ENCODE data around the gene SLC6A3. TPM values are rescaled to one million over a fixed set of nuclear protein-coding genes. Genes with fewer than 3 reads are reported as not detected.
A peak's percentile ranks its signal among the peaks of the same experiment; 100 is the strongest.

Gene SLC6A3
- total RNA-seq, 1 donor from 2014 or later, result not detected

GRCh38 chr5:1474183-1474839 is 29.1 kb upstream of the SLC6A3 start:
- TF ChIP-seq CTCF (IDR thresholded peaks at IDR 0.05), result no peak
- H3K9me3 Mint-ChIP-seq (ENCODE audit: low read depth), result no peaks in the 10 kb centered on the region
- peaks cover 24% of the 10 kb centered on the region for H3K36me3 Mint-ChIP-seq (ENCODE audit: low read depth)
- H3K27ac Mint-ChIP-seq (ENCODE audit: unreplicated experiment), result no peak overlapping the region
- no peaks in the 10 kb centered on the region for H3K27me3 Mint-ChIP-seq (ENCODE audit: low read depth)
- H3K4me3 Mint-ChIP-seq (ENCODE audit: unreplicated experiment), result no peak overlapping the region
- H3K4me1 Mint-ChIP-seq (ENCODE audit: low read depth), result no peaks in the 10 kb centered on the region
- peak; percentile 85 for DNase-seq (ENCODE audit: low spot score)

GRCh38 chr5:1473746-1474145 is 28.5 kb upstream of the SLC6A3 start:
- Mint-ChIP-seq H3K4me1 (ENCODE audit: low read depth) (no peaks in the 10 kb centered on the region), H3K27me3 (ENCODE audit: low read depth) (no peaks in the 10 kb centered on the region), H3K4me3 (ENCODE audit: unreplicated experiment) (no peak overlapping the region), H3K27ac (ENCODE audit: unreplicated experiment) (no peak overlapping the region), H3K36me3 (ENCODE audit: low read depth) (peaks cover 24% of the 10 kb centered on the region), H3K9me3 (ENCODE audit: low read depth) (no peaks in the 10 kb centered on the region)
- TF ChIP-seq CTCF (IDR thresholded peaks at IDR 0.05), result no peak
- DNase-seq (ENCODE audit: low spot score), result no peak

- no peak for TF ChIP-seq CTCF (IDR thresholded peaks at IDR 0.05)
- Mint-ChIP-seq H3K9me3 (ENCODE audit: low read depth) (no peaks in the 10 kb centered on the region), H3K4me3 (ENCODE audit: unreplicated experiment) (no peak overlapping the region), H3K27me3 (ENCODE audit: low read depth) (no peaks in the 10 kb centered on the region), H3K27ac (ENCODE audit: unreplicated experiment) (no peak overlapping the region), H3K4me1 (ENCODE audit: low read depth) (no peaks in the 10 kb centered on the region), H3K36me3 (ENCODE audit: low read depth) (peaks cover 27% of the 10 kb centered on the region)
- peak; percentile 67 for DNase-seq (ENCODE audit: low spot score)
Observed at GRCh38 chr5:1472964-1473628, 27.9 kb upstream of the SLC6A3 start.

GRCh38 chr5:1471997-1472963 is 27.0 kb upstream of the SLC6A3 start:
- H3K27ac Mint-ChIP-seq (ENCODE audit: unreplicated experiment), result no peak overlapping the region
- no peak overlapping the region for H3K4me3 Mint-ChIP-seq (ENCODE audit: unreplicated experiment)
- no peak for TF ChIP-seq CTCF (IDR thresholded peaks at IDR 0.05)
- no peaks in the 10 kb centered on the region for H3K9me3 Mint-ChIP-seq (ENCODE audit: low read depth)
- H3K36me3 Mint-ChIP-seq (ENCODE audit: low read depth), result peaks cover 28% of the 10 kb centered on the region
- H3K27me3 Mint-ChIP-seq (ENCODE audit: low read depth), result no peaks in the 10 kb centered on the region
- H3K4me1 Mint-ChIP-seq (ENCODE audit: low read depth), result no peaks in the 10 kb centered on the region
- peak; percentile 85 for DNase-seq (ENCODE audit: low spot score)

Measured in chondrocyte (in vitro differentiated cells).